ENCODE data around the gene GNAS-AS1.

The GNAS-AS1 gene

GRCh38 chr20:58778760-58779159 lies 71.9 kb downstream of the GNAS-AS1 start:
- DNase-seq (ENCODE audit: low spot score), result peak; percentile 29

- no peak for DNase-seq (ENCODE audit: low spot score)
Measured at GRCh38 chr20:58777657-58778056, 73.0 kb downstream of the GNAS-AS1 start.

- no peak for DNase-seq (ENCODE audit: low spot score)
Measured at GRCh38 chr20:58776109-58776508, 74.6 kb downstream of the GNAS-AS1 start.

- no peak for DNase-seq (ENCODE audit: low spot score)
Measured at GRCh38 chr20:58775371-58775770, 75.3 kb downstream of the GNAS-AS1 start.

GRCh38 chr20:58774667-58775263 lies 75.9 kb downstream of the GNAS-AS1 start:
- DNase-seq (ENCODE audit: low spot score), result no peak

GRCh38 chr20:58774214-58774613 lies 76.5 kb downstream of the GNAS-AS1 start:
- DNase-seq (ENCODE audit: low spot score), result no peak

GRCh38 chr20:58772786-58773185 lies 77.9 kb downstream of the GNAS-AS1 start:
- DNase-seq (ENCODE audit: low spot score), result no peak

Measured in Ammon's horn (tissue), 1 donor.